HG03103 (cell line): ENCODE measurements around the gene TTC34.

Source experiments
- ATAC-seq: cut with Tn5 transposase; IDR thresholded peaks from one replicate; pipeline ENCODE4 v1.9.1; 2021; ENCODE audit warnings: low read depth; ENCODE audit not compliant: unreplicated experiment

Gene TTC34

DNA sequence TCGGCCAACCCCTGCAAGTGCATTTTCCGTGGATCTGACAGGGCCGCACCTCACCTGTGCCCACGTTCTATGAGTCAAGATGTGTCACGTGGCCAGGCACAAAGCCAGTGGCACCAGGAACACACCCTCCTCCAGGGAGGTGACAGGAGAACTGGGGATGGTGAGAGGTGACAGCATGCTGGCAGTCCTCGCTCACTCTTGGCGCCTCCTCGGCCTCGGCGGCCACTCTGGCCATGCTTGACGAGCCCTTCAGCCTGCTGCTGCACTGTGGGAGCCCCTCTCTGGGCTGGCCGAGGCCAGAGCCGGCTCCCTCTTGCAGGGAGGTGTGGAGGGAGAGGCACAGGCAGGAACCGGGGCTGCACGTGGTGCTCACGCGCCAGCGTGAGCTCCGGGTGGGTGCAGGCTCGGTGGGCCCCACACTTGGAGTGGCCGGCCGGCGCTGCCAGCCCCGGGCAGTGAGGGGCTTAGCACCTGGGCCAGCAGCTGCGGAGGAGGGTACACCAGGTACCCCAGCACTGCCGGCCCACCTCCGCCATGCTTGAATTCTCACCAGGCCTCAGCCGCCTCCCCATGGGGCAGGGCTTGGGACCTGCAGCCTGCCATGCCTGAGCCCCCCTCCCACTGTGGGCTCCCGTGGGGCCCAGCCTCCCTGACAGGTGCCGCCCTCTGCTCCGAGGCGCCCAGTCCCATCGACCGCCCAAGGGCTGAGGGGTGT lies 11.6 kb upstream of the TTC34 start:
- ATAC-seq, result no peak

DNA sequence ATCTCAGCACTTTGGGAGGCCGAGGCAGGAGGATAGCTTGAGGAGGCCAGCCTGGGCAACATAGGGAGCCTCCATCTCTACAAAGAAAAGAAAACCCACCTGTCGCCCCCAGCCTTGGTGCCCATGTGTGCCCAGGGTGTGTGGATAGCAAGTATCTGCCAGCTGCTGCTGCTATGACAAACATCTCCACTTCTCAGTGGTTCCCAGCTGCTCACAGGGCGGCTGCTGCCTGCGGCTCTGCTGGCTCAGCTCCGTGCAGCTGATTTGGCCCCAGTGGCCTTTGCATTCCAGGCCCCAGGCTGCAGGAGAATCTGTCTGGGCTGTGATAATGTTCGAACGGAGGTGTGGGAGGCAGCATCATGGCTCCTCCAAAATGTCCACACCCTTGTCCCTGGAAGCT lies 10.6 kb upstream of the TTC34 start:
- no peak for ATAC-seq

DNA sequence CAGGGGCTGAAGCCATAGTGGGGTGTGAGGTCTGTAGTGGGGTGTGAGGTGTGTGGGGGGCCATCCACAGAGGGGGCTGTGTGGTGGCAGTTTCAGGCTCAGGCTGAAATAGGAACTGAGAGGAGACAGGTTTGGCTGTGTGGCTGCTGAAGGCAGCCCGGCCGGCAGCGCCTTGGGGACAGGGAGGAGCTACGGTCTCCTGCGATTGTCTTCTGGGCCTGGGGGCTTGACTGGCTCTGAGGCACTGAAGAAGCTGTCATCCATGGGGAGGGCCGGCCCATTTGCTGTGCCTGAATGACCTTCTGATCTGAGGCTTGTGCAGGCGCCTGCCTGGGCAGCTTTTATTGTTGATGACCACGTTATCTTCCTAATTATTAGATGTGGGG lies 10.0 kb upstream of the TTC34 start:
- ATAC-seq, result no peak

DNA sequence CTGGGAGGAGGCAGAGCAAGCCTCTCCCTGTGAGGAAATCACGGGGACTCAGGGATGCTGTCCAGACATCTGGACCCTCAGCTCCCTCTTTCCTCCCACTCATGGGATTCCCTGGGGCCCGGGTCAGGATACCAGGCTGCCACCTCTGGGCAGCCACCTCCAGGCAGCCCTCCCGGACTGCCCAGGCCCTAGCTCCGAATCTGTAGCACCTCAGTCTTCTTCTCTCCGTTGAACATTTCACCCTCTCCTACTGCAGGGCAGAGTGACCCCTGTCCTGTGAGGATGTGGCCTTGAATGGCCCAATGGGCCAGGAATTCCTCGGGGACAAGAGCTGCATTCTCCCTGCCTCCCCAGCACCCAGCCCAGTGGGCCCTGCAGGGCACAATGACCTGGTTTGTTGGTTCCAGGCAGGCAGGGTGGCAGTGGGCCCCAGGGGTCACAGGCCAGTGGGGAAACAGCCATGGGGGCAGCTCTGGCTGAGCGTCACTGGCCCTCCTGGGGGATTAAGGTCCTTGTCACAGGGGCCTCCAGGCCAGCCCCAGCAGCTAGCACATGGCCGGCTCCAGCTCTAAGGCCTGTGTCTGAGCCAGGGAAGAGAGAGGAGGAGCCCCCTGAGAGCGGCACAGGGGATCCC lies 9.5 kb upstream of the TTC34 start:
- ATAC-seq, result no peak

DNA sequence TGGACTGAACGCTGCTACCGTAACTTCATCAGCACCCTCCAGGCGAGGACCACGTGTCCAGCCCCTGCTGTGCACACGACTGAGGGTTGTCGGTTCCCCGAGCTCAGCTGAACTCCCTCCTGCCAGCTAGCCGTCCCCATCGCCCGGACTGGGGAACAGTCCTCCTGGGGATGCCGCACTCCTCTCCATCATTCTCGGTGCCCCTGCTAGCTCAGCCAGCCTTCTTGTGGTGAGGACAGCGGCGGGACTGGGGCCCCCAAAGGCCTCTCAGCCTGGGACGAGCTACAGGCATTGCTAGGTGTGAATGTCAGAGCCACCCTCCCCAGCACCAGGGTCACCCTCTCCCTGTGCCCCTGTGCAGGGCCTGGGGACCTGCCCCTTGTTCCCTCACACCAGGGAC lies 8.8 kb upstream of the TTC34 start:
- ATAC-seq, result no peak

DNA sequence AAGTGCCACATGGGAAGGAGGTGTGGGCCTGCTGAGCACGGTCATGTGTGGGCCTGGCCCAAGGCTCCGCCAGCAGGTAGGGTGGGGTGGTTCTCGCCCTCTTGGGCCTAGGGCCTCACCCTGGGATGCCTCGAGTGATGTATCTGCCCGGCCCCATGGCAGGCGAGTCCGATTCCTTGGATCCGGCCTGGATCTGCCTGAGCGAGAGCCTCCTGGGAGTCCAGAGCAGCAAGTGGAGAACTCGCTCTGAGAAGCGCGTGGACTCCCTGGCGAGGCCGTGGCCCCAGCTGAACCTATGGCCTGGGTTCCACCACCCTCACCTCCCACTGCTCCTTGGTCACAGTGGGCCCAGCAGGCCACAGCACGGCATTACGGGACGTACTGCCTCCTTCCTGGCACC lies 8.2 kb upstream of the TTC34 start:
- ATAC-seq, result no peak

DNA sequence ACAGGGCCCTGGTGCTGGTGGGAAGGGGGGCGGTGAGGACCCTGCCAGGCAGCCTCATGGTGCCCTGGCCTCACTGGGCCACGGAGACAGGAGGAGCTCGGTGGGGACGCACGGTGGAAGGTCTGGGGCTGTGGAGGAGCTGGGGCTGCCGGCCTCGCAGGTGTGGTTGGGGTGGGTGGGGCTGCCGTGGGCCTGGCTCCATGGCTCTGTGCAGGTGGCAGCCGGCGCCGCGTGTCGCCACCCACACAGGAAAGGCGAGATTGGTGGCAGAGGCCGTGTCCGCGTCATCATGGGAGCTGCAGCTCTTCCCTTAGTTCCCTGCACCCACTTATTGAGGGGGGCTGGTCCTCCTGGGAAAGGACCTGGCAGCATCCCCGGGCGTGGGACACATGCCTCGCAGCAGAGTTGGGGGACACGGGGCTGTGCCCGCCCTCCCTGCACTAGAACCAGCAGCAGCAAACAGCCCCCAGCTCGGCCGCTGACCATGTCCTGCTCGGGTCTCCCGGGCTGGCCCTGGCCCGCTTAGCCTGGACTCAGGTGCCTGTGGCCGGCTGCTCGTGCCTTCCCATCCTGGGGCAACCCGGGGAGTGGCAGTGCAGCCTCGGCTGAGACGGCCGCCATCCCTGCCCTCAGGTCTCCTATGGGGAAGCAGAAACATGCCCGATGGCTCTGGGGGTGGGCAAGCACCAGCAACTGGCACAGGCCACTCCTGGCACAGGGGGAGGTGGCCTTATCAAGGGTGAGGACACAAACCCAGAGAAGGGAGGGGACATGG lies 7.5 kb upstream of the TTC34 start:
- no peak for ATAC-seq

DNA sequence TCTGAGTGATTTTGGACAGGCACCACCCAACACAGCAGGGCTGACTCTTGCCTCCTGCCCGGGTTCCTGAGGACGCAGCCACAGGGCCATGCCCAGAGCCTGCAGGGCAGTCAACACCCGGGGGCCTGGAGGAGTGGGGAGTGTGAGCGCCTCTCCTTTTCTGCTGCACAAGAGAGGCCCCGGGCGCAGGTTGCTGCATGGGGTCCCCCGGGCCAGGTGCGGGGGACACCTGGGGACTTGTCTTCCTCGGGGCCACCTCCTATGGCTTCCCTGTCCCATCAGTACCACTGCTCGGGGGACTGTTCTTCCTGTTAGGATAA lies 6.9 kb upstream of the TTC34 start:
- no peak for ATAC-seq

DNA sequence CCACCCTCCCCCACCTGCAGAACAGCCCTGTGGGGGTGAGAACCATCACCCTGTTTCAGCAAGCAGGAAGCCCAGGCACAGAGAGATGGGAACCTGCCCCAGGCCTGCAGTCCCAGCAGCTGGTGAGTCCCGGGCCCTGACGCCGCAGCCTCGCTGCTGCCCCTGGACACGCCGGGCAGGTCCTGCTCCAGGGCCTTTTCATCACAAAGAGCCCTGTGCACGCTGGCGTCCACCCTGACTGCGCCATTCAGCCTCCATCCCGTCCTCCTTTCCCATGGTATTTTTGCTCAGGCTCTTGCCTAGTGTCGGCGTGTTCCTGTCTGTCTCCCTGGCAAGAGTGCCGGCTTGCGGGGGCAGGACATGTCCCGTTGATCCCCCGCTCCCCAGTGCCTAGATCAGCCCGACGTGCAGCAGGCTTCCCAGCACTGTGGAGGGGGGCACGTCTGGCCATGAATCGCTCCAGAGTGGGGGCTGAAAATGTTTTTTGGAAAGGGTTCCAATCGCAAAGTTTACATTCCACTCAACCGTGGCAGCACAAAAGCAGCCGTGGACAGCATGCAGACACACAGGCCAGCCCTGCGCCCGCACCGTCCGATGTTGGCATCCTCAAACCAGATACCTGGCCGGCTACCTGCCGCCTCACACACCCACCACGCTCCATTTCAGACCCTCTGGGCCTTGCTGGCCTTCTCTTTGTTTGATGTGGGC lies 6.3 kb upstream of the TTC34 start:
- ATAC-seq, result no peak

DNA sequence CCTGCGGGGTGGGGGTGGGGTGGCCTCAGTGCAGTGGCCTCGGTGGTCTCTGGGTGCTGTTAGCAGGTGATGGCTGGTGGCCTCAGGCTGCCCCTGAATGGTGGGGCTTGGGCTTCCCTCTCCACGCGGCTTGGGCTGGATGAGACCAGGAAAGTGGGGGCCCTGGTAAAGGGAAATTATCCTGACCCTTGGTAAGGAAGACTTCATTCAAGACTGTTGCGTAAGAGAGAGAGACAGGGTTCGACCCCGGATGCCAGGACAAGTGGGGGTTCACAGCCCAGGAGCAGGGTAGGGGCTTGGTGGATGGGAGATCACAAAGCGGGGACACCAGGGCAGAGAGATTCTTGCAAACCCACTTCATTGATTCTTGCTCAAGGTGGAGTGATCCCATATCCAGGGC lies 5.5 kb upstream of the TTC34 start:
- no peak for ATAC-seq

DNA sequence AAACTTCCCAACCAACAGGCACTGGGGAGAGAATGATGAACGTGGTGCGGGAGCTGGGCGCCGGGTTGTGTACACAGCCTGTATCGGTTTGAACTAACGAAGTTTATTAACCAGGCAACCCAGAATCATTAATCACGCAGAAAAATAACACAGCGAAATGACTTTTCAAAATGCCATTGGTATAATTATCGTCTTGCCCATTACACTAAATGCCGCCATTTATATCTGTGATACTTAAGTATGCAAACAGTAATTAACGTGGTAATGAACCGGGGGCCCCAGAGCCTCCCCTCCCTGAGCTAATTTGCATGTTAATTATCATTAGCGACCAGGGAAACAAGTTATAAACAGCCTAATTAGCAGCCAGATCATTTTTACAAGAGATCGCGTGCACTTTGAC lies 5.1 kb upstream of the TTC34 start:
- ATAC-seq, result no peak

DNA sequence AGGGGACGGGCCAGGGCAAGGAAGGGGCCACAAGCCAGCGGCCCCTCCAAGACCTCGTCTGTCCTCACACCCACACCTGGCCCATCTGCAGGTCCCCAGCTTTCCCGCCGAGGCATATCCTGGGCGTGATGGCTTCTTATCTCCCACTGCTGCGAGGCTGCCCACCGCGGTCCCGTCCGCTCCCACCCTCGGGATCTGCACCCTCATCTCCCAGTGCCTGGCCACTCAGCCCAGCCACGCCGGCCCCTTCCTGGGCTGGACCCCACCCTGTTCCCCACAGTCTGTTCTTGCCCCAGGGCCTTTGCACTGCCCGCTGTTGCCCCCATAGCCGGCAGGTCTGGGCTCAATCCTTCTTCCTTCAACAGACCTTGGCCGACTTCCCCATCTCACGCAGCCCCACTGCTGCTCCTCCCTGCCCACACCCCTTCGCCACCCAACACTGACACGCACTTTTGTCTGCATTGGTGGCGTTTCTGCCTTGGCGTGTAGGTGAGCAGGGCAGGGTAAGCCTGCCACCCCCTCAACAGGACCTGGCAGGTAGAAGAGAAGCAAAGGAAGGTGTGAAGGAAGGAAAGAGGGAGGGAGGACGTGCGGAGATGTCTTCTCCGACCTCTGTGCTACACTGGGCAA lies 4.4 kb upstream of the TTC34 start:
- ATAC-seq, result no peak

DNA sequence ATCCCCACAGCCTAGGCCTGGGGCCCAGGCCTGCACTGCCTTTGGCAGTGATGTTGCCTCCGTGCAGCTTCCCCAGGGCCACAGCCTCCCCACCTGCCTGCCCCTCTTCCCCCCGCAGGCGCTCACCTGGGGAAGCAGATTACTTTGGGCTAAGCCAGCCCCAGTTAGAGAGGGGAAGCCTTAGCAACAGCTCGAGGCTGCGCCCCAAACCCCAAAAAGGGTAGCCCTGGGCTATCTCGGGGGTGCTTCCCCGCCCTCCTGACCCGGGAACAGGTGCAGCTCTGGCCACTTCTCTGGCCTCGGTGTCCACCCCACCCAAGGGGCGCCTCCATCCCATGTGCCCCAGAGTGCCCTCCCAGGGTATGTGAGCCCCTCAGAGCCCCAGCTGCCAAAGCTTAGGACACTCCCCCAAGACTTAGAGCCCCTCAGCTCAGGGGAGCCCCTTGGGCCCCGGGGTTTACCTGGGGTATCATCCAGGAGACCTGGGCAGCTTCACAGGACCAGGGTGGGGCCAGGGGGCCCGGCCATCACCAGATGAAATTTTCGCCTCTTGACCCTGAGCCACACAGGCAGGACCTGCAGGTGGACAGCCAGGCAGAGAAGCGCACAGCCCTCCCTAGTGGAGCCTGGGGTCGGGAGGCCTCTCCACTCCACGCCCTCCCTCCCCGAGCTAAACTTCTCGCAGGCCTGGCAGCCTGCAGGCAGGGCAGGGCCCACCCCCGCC lies 3.3 kb upstream of the TTC34 start:
- ATAC-seq, result no peak

DNA sequence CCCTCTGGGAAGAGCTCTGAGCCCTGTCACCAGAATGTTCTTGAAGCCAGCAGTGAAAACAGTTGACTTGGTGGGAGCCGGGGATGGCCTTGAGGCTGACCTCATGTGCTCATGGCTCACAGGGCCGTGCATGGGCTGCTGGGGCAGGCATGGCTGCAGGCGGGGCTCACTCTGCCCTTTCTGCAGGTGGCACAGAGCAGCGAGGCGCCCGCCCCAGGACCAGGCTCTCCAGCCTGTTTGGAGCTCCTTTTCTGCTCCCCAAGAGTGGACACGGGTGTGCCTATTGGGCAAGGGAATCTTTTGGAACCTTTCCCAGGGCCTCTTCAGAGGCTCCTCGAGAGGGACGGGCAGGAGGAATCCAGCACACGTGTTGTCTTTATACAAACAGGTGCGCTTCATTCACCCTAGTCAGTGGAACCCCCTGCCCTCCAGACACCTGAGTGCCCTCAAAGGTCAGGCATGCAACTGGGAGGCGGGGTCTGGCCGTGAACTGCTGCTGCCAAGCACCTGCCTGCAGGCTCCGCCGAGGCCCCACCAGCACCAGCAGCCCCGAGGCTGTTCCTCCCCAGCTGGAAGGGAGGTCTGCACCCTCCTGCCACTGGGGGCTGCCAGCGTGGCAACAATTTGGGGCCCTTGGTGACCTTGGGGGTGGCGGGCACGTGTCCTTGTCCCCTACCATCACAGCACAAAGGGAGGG lies 2.6 kb upstream of the TTC34 start:
- ATAC-seq, result no peak

DNA sequence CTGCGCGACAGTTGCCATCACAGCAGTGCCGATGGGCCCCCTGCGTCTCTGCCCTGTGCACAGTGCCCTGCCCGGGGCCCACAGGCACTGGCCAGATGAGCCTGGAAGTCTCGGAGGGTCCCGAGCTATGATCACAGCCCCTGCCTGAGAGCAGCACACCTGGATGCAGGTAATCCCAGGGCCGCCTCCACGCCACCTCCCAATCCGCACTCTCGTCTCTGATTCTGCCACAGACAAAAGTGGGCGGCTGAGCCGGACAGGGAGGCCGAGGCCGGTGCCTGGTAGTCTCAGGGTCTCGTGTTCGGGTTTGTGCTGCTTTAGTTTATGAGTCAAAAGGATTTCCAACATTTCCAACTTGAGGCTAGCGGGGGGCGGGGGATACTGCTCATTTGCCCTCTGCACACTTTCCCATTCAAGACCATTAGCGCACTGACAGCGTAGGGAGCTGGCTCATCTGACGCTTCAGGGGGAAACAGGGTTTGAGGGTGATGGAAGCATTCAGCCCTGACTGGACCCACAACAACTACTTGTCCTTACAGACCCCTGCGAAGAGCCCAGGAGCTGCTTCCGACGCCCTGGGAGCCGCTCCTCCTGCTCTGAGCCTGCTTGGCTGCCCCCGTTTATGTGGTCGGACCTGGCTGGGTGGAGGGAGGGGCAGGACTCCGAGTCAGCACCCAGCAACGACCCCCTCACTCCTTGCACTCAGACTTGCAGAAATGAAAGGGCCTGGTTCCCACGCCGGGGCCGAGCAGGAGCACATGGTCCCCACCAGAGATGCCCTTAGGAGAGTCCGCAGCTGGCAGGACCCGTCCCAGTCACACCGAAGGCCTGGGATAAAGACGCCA lies 1.8 kb upstream of the TTC34 start:
- ATAC-seq, result no peak

DNA sequence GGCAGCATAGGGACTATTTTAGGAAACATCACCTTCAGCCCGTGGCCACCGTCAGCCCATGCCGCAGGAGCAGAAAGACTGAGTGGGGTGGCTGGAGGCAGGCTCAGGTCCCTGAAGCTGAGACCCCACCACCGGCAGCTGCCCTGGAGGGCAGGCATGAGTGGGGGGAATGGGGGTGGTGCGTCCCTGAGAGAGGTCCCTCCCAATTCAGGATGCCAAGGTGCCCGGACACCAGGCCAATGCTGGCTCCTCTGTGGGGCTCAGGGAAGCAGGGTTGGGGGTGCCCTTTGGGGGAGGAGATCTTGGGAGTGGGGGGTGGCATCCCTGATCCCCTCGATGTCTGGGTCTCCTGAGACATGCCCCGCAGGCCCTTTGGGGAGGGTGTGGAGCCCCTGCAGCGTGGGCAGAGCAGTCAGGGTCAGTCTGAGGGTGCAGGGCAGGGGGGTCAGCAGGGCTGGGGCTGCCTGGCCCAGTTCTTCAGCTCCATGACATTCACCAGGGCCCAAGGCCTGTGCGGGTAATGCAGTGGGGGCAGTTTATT lies 998 bp upstream of the TTC34 start:
- ATAC-seq, result no peak

DNA sequence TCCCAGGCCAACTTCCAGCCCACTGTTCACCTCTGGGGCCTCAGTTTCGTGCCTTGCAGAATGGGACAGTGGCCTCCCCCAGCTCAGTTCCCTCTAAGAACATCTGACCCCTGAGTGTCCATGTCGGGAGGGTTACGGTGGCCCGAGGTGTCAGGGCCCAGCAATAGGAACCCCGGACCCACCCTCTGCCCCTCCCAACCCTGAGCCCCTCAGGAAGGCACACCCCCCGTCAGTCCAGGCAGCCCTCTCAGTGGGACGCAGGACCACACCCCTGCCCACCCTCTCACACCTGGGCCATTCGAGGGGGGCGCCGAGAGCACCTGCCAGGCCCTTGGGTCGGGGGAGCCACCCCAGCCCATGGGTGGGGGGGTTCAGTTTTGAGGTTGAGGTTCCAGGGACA lies 447 bp downstream of the TTC34 start:
- ATAC-seq, result no peak

DNA sequence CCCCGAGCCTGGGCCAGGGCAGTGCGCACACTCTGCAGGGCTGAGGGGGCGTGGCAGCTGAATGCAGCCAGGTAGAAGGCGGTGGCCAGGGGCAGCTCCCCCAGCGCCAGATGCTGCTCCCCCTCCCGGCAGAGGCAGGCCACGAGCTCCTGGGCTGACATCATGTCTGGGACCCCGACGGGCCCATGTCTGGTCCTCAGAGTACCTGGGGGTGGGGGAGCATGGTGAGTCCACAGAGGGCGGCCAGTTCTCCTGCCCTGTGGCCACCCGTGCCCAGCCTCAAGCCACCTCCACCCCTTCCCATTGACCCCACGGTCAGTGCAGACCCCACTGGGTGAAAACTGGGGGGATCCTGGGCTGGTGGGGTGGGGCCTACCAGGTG lies 838 bp downstream of the TTC34 start:
- no peak for ATAC-seq
